Measurements from ENCODE around the gene SPART.

DNA sequence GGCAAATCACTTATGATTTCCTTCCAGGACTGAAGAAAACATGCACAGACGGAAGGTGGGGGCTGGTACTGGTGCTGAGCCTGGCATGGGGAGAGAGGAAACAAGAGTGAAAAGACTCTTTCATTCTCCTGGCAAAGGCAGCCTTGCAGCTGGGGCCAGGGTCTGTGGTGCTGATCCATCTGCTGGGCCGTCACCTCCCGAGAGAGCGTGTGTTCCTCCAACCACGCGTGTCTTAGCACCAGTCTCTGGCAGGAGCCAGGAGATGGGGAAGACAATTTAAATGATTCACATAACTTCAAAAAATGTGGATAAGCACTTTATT, 23.9 kb upstream of the SPART start:
- no peak for TF ChIP-seq POLR2A (IDR thresholded peaks at IDR 0.05)
- TF ChIP-seq, protein P1, sequence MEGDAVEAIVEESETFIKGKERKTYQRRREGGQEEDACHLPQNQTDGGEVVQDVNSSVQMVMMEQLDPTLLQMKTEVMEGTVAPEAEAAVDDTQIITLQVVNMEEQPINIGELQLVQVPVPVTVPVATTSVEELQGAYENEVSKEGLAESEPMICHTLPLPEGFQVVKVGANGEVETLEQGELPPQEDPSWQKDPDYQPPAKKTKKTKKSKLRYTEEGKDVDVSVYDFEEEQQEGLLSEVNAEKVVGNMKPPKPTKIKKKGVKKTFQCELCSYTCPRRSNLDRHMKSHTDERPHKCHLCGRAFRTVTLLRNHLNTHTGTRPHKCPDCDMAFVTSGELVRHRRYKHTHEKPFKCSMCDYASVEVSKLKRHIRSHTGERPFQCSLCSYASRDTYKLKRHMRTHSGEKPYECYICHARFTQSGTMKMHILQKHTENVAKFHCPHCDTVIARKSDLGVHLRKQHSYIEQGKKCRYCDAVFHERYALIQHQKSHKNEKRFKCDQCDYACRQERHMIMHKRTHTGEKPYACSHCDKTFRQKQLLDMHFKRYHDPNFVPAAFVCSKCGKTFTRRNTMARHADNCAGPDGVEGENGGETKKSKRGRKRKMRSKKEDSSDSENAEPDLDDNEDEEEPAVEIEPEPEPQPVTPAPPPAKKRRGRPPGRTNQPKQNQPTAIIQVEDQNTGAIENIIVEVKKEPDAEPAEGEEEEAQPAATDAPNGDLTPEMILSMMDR (IDR thresholded peaks at IDR 0.05): no peak
- TF ChIP-seq EP300 (IDR thresholded peaks at IDR 0.05): no peak
